Breast epithelium (tissue), 4 donors: Measurements from ENCODE around the gene CHMP1A. TPM values are rescaled to one million over a fixed set of nuclear protein-coding genes. Genes with fewer than 3 reads are reported as not detected.

Experiments used
- DNase-seq, 2 donors: peaks; one replicate each; pipeline ENCODE4 v3.0.0-alpha.2; 2019; ENCODE audit warnings: low spot score in 2 of 2
- H3K27ac ChIP-seq, 2 donors: fragments of 200-600 bp; sonication (generic) in 1 of 2; one replicate each; pipeline ENCODE4 v1.5.1; 2016 to 2019; ENCODE audit warnings: mild to moderate bottlenecking in 1 of 2
- H3K27me3 ChIP-seq, 2 donors: fragments of 200-600 bp; sonication (generic) in 1 of 2; one replicate each; pipeline versions ENCODE4 v1.5.1 to v1.6.0; 2017 to 2019; ENCODE audit warnings: control low read depth in 1 of 2, mild to moderate bottlenecking in 1 of 2
- H3K36me3 ChIP-seq: fragments of 200-600 bp; one replicate; pipeline ENCODE4 v1.5.1; 2019
- H3K4me1 ChIP-seq, 2 donors: fragments of 200-600 bp; sonication (generic); one replicate each; pipeline ENCODE4 v1.5.1; 2016 to 2019; ENCODE audit warnings: control low read depth in 1 of 2
- H3K4me3 ChIP-seq, 3 donors: fragments of 200-600 bp; sonication (generic); 1 replicate in 2 of 3; 2 replicates in 1 of 3; pipeline ENCODE4 v1.5.1; 2016 to 2019; ENCODE audit warnings: mild to moderate bottlenecking in 3 of 3, moderate library complexity in 2 of 3
- H3K9me3 ChIP-seq, 2 donors: fragments of 200-600 bp; sonication (generic) in 1 of 2; one replicate each; pipeline ENCODE4 v1.5.1; 2016 to 2019; ENCODE audit warnings: control low read depth in 1 of 2
- CTCF ChIP-seq, 3 donors: fragments of 450-650 bp; IDR thresholded peaks; one replicate each; pipeline ENCODE4 v1.5.1; 2016 to 2017; ENCODE audit warnings: antibody characterized with exemption in 3 of 3, mild to moderate bottlenecking in 3 of 3, moderate library complexity in 3 of 3
- POLR2A ChIP-seq: fragments of 450-650 bp; IDR thresholded peaks from one replicate; pipeline ENCODE4 v1.6.1; 2016; ENCODE audit warnings: antibody characterized with exemption, mild to moderate bottlenecking, moderate library complexity
- POLR2AphosphoS5 ChIP-seq, 3 donors: sonication (generic); formaldehyde crosslinking; IDR thresholded peaks; one replicate each; pipeline ENCODE4 v1.6.1; 2017; ENCODE audit warnings: antibody characterized with exemption in 3 of 3
- intact Hi-C: fragments of 100-400 bp; cut with DNase I; formaldehyde crosslinking; loops from one replicate; pipeline ENCODE4 v1.15.1; 2023; ENCODE audit warnings: low total_unique reads
- total RNA-seq, 3 donors: library from RNA; depleted of rRNA; stranded (reverse); fragments of >200 nt; gene quantifications; one replicate each; pipeline ENCODE4 v1.1.0, GENCODE V29; 2016

CHMP1A gene
- total RNA-seq, 3 donors from 2014 or later = 67.5 to 100.0 (median 86.2) TPM

- TF ChIP-seq POLR2AphosphoS5 (IDR thresholded peaks at IDR 0.05) (no peak), POLR2A (no peak), CTCF (IDR thresholded peaks at IDR 0.05) (no peak)
- Histone ChIP-seq H3K27me3 (peaks cover 0 to 1% of the 10 kb centered on the region in 2 donors), H3K27ac (no peak overlapping the region), H3K36me3 (no peaks in the 10 kb centered on the region), H3K4me3 (no peak overlapping the region), H3K9me3 (no peaks in the 10 kb centered on the region), H3K4me1 (no peaks in the 10 kb centered on the region)
- DNase-seq = no peak
- intact Hi-C loops = loop anchor here (1.0 to 10.0 kb wide), 2 partner anchors 46 to 450 kb away; partner anchors contain the start of gene CDH15
Observed at GRCh38 chr16:89624777-89625761, 32.4 kb downstream of the CHMP1A start.

DNA sequence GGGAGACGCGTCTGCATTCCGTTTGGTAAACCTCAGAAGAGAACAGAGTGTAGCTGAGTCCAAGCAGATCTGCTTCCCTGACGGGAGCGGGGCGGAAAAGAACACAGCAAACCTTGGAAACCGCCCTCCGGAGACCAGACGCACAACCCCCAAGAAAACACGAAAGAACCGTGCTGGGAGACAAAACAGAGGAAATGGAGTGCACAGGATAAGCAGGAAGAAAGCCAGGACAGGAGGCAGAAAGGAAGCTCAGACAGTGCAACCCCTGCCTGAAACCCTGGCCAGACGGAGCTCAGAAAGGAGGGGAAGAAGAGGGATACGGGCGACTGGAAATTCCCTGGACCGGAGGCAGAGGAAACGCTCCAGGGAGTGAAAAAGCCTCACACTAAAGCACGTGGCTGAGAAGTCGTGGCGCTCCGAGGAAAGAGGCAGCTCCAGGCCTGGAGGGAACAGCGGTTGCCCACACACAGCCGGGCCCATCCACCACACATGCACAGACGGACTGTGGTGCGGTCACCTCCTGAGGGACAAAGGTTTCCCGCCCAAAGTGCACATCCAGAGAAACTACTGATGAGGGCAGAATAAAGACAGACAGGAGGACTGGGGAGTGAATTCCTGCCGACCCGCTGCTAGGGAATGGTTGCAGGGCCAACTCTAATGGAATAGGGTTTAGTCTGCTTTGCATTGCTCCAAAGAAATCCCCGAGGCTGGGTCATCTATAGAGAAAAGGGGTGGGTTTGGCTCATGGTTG, 33.8 kb downstream of the CHMP1A start:
- DNase-seq = no peak
- H3K4me1 ChIP-seq = no peaks in the 10 kb centered on the region
- no peak for TF ChIP-seq POLR2AphosphoS5 (IDR thresholded peaks at IDR 0.05)
- TF ChIP-seq POLR2A = no peak
- TF ChIP-seq CTCF (IDR thresholded peaks at IDR 0.05) = no peak
- no peak overlapping the region for H3K4me3 ChIP-seq
- no peaks in the 10 kb centered on the region for H3K9me3 ChIP-seq
- H3K27ac ChIP-seq = no peak overlapping the region
- H3K36me3 ChIP-seq = no peaks in the 10 kb centered on the region
- intact Hi-C loops = loop anchor here (10.0 kb wide), 1 partner anchor 449 kb away; the partner anchor contains the start of gene CDH15
- peaks cover 0 to 4% of the 10 kb centered on the region in 2 donors for H3K27me3 ChIP-seq

DNA sequence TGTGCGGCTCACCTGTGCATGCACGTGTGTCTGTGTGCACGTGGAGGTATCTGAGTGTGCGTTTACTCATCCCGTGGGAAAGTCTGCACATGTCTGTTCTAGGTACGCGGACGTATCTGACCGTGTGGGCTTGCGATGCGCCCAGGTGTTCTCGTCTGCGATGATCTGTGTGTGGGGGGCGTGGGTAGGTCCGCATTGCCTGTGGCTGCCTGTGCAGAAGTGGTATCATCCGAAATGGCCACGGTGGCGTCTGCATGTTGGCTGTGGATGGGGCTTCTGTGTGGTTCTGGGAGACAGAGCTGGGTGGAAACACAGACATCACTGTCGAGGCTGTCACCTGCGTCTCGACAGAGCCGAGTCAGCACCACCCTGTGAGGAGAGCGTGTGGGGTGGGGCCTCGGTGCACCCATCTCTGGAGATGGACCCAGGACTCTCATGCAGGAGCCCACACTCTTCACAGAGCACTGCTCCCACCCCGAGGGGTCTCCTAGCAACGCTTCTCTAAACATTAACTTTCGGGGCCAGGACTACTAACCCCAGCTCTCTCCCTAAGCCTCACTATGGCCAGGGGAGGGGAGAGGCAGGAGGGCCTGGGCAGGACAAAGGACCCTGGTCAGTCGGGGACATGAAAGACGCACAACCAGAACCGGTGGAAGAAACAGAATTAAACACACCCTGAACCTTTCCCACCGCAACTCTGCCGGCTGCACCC, 35.7 kb downstream of the CHMP1A start:
- TF ChIP-seq POLR2AphosphoS5 (IDR thresholded peaks at IDR 0.05) (no peak), POLR2A (no peak), CTCF (IDR thresholded peaks at IDR 0.05) (no peak)
- H3K36me3 ChIP-seq = no peaks in the 10 kb centered on the region
- H3K4me3 ChIP-seq = no peak overlapping the region
- H3K4me1 ChIP-seq = no peaks in the 10 kb centered on the region
- H3K27me3 ChIP-seq = peaks cover 0 to 10% of the 10 kb centered on the region in 2 donors
- intact Hi-C loops = loop anchor here (10.0 kb wide), 1 partner anchor 447 kb away; the partner anchor contains the start of gene CDH15
- no peaks in the 10 kb centered on the region for H3K9me3 ChIP-seq
- no peak for DNase-seq
- H3K27ac ChIP-seq = no peak overlapping the region

DNA sequence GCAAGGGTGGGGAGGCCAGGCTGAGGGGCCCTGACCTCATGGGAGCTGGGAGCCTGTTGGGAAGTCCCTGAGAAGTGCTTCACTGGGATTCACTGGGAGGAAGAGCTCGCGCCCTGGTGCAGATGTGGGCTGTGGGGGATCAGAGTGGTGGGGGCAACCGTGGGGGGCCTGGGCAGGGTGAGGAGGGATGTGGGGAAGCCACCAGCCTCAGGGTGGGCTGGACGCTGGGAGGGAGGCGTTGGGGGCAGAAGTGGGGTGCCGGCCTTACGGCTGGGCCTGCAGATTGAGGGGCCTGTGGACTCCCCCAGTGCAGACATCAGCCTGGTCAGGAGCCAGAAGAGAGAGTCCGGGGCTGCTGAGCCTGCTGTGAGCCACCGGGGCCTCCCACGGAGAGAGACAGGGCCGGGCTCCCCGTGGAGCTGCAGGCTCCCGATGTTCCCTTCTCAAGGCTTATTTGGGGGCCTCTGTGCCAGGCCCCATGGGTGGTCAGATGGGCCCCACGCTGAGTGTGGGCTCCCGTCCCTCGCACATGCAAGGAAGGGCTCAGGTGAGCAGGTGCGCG, 36.3 kb downstream of the CHMP1A start:
- no peak overlapping the region for H3K4me3 ChIP-seq
- H3K27me3 ChIP-seq = peaks cover 0 to 10% of the 10 kb centered on the region in 2 donors
- H3K4me1 ChIP-seq = no peaks in the 10 kb centered on the region
- H3K9me3 ChIP-seq = no peaks in the 10 kb centered on the region
- intact Hi-C loops = loop anchor here (10.0 kb wide), 1 partner anchor 446 kb away; the partner anchor contains the start of gene CDH15
- no peaks in the 10 kb centered on the region for H3K36me3 ChIP-seq
- no peak for DNase-seq
- H3K27ac ChIP-seq = no peak overlapping the region
- TF ChIP-seq CTCF (IDR thresholded peaks at IDR 0.05) (no peak), POLR2A (no peak), POLR2AphosphoS5 (IDR thresholded peaks at IDR 0.05) (no peak)
